NCI-H2196 treated with DMSO at 0.1 percent for 48 hours (cell line): ENCODE data around the gene MAGI2.

Experiments used
- DNase-seq: peaks from one replicate; lab custom pipeline; 2025; ENCODE audit not compliant: unreplicated experiment; lab: John Stamatoyannopoulos, UW

MAGI2 gene

DNA sequence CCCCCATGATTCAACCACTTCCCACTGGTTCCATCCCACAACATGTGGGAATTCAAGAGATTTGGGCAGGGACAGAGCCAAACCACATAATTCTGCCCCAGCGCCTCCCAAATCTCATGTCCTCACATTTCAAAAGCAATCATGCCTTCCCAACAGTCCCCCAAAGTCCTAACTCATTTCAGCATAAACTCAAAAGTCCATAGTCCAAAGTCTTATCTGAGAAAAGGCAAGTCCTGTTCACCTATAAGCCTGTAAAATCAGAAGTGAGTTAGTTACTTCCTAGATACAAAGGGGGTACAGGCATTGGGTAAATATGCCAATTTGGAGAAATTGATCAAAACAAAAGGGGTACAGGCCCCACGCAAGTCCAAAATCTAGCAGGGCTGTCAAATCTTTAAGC lies 272.9 kb downstream of the MAGI2 start:
- no peak for DNase-seq

DNA sequence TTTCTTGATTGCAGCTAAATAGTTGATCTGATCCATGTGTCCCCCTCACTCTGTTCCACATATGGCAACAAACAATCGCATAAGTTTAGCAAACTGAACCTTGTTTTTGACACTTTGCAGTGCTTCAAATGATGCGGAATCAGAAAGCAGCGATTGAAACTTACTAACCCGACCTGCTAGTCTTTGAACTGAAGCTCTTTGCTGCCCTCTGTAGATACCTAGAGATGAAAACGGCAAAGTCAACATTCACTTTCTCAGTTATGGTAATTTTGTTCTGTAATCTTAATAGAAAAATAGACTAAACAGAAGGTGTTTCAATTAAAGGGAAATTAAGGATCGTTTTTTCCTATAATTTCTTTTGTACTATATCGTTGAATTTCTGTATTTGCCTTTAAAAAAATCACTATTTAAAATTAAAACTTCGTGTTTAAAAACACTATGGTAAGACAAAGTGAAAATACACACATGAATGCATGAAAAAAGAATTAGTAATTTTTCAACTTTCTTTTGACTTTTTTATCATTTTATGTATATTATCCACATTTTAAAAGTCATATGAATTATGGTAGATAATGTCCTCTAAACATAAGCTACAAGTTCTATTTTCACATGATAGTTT lies 276.5 kb downstream of the MAGI2 start:
- peak; percentile 13 for DNase-seq

DNA sequence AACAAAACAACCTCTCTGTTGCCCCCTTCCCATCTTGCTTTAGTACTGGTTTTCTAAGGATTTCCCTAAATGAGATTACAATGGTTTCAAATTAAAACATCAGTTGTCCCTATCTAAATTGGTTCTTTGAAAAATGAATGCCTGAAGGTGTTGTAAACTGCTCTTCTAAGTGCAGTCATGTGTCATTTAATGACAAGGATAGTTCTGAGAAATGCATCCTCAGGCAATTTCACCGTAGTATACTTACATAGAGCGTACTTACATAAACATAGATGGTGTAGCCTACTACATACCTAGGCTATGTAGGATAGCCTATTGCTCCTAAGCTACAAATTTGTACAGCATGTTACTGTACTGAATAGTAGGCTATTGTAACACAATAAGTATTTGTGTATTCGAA lies 278.1 kb downstream of the MAGI2 start:
- DNase-seq = no peak

DNA sequence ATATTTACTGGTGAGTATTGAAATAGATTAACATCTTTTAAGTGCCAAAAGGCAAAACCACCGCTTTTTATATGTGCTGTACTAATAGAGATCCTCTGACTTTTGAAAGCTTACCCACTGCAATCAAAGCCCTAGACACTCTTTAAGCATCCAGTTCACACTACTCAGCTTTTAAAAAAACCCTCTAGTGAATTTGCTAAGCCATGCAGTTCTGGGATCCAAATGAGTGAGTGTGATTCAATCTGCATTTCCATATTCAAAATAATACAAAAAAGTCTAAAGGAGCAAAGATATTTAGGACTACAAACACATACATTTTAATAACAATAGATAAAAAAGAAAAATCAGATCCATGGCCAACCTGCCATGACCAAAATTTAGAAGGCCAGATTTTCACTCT lies 288.2 kb downstream of the MAGI2 start:
- no peak for DNase-seq

DNA sequence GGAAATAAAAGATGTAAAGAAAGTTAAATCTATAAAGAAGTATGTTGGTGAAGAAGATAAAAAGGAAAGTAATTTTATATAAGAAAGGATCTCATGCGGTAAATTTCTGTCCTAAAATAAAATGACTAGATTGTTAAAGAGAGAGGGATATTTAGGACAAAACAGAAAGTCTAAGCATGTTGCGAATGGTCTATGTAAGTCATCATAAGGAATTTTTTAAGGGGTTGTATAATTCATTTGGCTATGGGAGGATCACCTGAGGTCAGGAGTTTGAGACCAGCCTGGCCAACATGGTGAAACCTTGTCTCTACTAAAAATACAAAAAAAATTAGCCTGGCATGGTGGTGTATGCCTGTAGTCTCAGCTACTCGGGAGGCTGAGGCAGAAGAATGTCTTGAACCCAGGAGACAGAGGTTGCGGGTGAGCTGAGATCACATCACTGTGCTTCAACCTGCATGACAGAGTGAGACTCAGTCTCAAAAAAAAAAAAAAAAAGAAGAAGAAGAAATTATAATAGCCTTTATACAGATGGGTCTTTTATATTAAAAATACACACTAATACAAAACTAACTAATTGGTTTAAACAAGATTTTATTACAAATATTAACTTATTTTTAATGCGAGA lies 294.3 kb downstream of the MAGI2 start:
- no peak for DNase-seq

DNA sequence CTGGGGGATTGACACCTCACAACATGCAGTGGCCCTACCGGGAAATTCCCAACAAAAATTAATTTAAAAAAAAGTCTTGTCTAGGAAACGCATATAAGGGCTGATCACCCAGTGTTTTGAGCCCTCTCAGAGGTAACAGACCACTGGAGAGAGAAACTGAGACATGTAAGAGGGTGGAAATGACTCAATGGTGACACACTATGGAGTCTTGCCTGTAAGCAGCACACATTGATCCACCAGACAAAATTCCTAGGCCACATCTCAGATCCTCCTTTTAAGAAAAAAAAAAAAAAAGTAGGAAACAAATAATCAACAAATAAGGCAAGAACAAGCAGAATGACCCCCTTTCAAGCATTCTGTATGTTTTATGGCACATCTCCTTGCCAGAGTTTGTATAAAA lies 296.2 kb downstream of the MAGI2 start:
- DNase-seq = no peak

DNA sequence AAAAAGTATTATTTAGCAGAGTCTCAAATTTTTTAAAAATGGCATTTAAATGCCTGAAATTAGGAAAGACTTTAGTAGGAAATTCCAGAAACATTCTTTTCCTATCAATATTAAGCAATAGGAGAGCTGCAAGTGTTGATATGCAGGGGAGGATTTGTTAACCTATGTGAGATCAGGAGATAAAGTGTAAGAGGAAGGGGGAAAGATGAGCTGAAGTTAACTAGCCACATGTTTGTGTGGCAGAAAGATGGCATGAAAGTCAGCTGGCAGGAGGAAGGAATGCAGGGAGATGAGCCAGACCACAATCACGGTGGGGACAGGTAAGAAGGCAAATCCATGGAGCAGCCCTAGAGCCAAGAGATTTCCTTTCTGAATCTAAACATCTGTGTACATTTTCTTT lies 303.6 kb downstream of the MAGI2 start:
- no peak for DNase-seq

DNA sequence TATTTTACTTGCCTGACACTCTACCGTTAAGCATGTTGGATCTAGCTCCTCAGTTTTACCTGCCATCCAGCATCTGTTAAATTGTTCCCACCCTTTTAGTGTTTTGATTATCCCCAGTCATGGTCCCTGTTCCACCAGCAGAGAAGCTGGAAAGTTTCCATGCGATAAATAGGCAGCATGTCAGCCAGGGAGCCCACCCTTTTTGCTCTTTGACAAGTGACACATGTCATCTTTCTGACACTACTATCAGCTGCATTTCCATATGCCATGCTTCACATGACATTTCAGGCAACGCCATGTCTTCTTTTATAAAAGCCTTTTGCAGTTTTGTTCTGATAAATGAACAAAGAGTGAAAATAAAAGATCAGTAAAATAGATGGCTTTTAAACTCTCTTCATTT lies 310.8 kb downstream of the MAGI2 start:
- DNase-seq = no peak

DNA sequence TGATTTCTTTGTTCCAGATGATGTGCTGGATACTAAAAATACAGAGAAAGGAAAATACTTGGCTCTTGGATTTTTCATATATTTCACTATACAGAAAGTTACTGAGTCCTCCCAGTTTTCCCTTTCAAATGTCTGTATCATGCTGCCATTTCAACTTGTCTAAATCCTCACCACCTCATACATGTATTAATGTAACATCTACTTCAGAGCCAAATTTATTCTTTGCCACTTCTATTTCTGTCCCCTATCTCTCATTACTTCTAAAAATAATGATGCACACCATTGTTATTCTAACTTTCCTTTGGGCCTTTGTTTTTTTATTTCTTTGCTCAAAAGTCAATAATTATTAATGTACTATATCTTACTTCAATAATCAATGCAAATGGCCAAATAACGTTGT lies 312.2 kb downstream of the MAGI2 start:
- no peak for DNase-seq

DNA sequence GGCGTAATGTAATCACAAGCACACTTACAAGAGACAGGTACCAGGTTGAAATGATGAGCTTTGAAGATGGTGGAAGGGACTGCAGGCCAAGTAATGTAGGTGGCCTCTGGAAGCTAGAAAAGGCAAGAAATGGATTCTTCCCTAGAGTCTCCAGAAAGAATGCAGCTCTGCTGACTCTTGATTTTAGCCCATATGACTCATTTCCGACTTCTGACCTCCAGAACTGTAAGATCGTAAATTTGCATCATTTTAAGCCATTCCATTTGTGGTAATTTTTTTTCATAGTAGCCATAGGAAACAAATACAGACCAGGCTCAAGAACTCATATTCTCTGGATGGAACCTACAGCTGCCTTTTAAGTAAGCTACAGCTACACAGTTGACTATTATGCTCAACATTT lies 315.5 kb downstream of the MAGI2 start:
- no peak for DNase-seq

DNA sequence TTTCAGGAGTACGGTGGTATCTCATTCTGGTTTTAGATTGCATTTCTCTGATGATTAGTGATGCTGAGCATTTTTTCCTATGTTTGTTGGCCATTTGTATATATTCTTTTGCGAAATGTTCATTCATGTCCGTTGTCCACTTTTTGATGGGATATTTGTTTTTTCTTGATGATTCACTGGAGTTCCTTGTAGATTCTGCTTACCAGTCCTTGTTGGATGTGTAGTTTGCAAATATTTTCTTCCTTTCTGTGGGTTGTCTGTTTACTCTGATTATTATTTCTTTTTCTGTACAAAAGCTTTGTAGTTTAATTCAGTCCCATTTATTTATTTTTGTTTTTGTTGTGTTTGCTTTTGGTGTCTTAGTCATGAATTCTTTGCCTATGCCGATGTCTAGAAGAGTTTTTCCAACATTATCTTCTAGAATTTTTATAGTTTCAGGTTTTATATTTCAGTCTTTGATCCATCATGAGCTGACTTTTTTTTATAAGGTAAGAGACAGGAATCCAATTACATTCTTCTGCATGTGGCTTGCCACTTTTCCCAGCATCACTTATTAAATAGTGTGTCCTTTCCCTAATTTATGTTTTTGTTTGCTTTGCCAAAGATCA lies 320.5 kb downstream of the MAGI2 start:
- no peak for DNase-seq

DNA sequence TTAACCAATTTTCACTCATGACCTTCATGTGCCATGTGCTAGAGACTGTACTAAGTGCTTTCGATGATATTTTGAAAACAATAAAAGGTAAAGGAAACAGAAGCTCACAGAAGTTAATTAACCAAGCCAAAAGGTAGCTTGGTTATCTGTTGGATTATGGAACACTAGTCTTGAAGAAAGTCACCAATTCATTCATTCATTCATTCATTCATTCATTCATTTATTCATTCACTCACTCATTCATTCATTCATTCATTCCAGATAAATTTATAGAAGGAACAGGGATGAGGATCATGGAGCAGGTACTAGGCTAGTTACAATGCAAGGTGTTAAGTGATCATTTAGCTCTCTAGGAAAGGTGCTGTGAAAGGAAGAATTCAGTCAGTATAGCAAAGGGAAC lies 322.8 kb downstream of the MAGI2 start:
- no peak for DNase-seq

DNA sequence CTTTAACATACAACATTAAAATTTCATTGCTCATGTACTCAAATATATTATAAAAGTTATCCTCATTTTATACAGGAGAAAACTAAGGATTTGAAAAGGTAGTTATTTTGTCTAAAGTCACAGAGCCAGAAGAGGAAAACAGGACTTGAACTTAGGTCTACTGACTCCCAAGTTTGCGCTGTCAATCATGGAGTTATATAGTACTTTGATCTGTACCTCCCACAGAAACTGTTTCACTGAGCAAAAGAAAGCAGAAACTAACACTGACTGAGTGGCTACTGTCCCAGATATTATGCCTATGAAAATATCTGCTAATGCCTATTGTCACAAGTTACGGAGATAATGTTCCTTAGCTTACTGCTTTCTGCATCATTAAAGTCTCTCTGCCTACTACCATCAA lies 329.1 kb downstream of the MAGI2 start:
- no peak for DNase-seq

DNA sequence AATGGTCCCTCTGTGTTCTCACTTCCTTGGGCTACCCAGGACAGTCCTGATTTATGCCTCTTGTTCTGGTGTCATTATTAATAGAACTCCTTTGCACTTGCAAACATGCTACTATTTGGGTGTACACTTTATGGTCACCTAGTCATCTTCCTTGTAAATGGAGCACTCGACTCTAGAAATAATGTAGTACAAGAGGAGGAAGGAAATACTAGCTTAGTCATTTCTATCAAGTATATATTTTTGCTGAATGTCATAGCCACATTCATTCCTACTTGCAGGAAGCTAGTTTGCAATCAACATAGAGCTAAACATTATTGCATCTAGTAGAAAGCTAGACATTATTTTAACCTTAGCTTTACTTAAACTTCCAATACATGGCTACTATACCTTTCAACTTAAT lies 335.3 kb downstream of the MAGI2 start:
- DNase-seq = no peak

DNA sequence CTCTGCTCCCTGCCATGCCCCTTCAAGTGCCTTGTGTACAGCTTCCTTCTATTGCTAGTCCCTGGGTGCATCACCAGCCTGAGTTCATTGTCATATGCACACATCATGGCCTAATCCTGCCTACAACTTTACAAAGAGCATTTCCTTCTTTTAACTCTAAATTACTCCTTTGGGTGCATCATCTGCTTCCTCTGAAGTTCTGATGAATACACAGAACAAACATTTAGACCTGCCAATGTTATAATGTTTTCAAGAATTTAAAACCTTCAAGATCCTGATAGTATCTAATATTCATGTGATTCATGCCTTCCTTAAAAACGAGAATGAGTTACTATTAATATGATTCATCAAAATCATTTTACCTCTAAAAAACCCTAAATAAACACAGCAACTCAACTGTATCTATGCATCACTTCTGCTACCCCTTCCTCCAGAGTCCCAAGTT lies 357.1 kb downstream of the MAGI2 start:
- DNase-seq = no peak

DNA sequence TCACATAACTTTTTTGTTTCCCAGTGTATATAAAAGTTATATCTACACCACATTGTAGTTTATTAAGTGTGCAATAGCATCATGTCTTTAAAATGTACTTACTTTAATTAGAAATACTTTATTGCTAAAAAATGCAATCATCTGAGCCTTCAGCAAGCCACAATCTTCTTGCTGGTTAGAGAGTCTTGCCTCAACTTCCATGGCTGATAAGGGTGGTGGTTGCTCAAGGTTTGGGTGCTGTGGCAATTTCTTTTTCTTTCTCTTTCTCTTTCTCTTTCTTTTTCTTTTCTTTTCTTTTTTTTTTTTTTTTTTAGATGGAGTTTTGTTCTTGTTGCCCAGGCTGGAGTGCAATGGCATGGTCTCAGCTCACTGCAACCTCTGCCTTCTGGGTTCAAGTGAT lies 360.0 kb downstream of the MAGI2 start:
- DNase-seq = no peak

DNA sequence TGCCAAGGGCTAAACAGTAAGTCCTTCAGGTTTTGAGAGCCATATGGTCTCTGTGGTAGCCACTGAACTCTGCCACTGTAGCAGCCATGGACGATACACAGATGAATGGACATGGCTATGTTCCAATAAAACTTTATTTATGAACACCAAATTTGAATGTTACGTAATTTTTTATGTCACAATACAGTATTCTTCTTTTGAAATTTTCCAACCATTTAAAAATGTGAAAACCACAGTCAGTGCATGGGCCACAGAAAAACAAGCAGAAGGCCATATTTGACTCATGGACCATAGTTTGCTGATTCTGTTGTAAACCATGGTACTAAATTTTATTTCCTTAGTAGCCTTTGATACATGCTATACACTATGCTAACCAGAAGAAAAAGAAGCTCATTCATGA lies 361.8 kb downstream of the MAGI2 start:
- no peak for DNase-seq

DNA sequence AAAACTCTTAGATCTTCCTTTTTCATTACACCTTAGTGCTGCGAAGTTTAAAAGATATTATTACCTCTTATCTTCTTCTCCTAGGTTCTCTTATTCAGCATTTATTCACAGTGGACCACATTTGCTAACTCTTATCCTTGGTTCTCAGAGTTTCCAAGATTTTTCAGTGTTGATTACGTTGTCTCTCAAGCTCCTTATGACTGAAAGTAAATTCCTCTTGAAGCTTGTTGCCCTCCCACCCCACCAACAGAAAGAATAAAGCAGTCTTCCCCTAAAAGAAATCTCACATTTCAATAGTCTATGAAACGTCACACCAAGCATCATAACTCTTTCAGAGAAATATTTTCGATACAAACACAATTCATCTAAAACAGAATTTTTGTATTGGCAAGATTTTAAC lies 362.5 kb downstream of the MAGI2 start:
- DNase-seq = no peak

DNA sequence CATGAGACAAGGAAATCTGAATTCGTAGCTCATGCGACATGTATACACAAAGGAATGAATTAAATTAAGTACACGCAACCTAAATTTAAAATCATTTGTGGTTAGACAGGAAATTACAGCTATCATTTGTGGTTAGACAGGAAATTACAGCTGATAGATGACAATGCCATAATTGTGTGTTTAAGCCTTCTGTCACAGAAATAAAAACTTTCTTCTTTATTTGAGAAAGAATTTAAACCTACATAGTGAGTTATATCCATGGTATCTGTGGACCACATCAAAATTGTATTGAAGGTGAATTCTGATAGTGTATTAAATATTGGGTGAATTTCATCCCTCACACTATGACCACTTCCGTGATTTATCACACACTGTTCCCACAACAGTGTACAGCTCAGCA lies 362.9 kb downstream of the MAGI2 start:
- DNase-seq = no peak

DNA sequence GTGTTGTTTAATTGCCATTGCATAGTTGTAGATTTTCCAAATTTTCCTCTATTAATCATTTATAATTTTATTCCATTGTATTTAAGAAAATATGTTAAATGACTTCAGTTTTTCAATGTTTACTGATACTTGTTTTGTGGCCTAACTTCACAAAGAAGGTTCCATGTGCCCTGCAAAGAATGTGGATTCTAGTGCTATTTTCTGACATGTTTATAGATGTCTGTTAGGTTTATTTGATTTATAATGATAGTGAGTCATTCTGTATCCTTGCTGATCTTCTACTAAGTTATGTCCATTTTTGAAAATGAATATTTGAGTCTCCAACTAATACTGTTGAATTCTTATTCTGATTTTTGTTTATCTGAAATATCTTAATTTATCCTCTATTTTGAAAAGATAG lies 369.0 kb downstream of the MAGI2 start:
- no peak for DNase-seq

DNA sequence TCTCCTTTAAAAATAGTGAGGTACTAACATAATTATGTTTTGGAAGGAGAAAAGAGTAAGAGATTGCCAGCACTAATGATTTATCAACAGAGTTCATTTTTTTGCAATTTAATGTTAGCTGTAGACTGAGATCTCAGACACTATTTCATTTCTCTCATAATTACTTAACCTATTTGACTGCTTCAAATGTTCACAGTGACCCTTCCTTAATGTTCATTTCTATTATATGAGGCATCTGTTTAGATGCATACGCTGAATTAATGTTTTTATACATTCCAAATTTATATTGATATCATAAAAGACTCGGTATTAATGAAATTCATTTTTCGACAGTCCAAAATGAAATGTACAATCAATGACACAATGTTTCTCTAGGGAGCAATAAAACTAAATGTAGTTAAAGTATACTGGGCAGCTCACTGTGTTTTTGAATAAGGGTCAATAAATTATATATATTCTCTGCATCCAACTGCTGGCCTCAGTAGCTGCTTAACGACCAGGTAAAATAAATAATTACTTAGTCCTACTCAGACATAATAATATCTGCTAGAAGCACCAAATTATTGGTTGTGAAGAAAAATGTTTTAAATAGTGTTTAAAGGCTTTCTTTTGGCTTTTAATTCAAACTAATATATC lies 373.4 kb downstream of the MAGI2 start:
- DNase-seq = no peak

DNA sequence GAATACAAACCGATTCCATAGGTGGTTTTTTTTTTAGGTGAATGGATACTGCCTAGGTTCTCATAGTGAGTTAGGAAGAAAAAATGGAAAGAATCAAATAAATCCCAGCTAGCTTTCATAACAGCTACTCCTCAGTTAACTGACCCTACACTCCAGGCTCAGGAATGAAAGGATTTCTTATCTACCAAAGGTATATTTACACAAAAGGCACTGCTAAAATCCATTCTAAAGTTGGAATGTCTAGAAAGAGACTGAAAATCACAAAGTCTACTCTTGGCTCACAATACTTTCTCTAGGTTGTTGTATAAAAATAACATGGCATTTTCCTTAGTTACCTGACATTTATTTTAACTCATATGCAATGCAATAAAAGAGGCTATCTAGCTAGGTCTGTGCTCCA lies 375.2 kb downstream of the MAGI2 start:
- no peak for DNase-seq
